CD4-positive, alpha-beta T cell (primary cell): Measurements from ENCODE around the gene COMP. TPM values are rescaled to one million over a fixed set of nuclear protein-coding genes. Genes with fewer than 3 reads are reported as not detected.

Experiments
- ATAC-seq: fragments of 200-7000 bp; cut with Tn5 transposase; one replicate; pipeline ENCODE4 v1.10.0; 2022; ENCODE audit warnings: mild to moderate bottlenecking; ENCODE audit not compliant: poor library complexity
- CTCF ChIA-PET: fragments of 350-600 bp; sonication (Branson Sonifier 250); formaldehyde crosslinking; loops from one replicate; lab custom pipeline; 2021; ENCODE audit warnings: antibody characterized with exemption, inconsistent platforms; lab: Charles Lee
- POLR2A ChIA-PET: fragments of 350-600 bp; sonication (Branson Sonifier 250); formaldehyde crosslinking; loops from one replicate; lab custom pipeline; 2021; ENCODE audit warnings: antibody characterized with exemption, inconsistent platforms; lab: Charles Lee
- DNase-seq, 14 experiments: peaks; one replicate each; pipeline ENCODE4 v3.0.0-alpha.2; 2013 to 2020; ENCODE audit warnings: mixed read lengths in 2 of 14
- H3K27ac ChIP-seq, 2 donors: one replicate each; pipeline versions ENCODE4 v1.5.1 to v1.7.0; 2013; ENCODE audit warnings: low read length in 2 of 2, low read depth in 1 of 2, mild to moderate bottlenecking in 1 of 2
- H3K27me3 ChIP-seq, 2 experiments: 1 replicate in 1 of 2; 2 replicates in 1 of 2; pipeline versions ENCODE4 v1.6.1 to v1.7.0; 2013; ENCODE audit warnings: low read length in 2 of 2, control low read depth in 1 of 2, mild to moderate bottlenecking in 1 of 2, moderate library complexity in 1 of 2; ENCODE audit not compliant: insufficient read depth in 2 of 2, control insufficient read depth in 1 of 2
- H3K36me3 ChIP-seq: one replicate; pipeline ENCODE4 v1.6.1; 2013; ENCODE audit warnings: low read length, control low read depth; ENCODE audit not compliant: insufficient read depth
- H3K4me1 ChIP-seq: one replicate; pipeline ENCODE4 v1.6.1; 2013; ENCODE audit warnings: low read length, control low read depth; ENCODE audit not compliant: insufficient read depth
- H3K4me3 ChIP-seq: one replicate; pipeline ENCODE4 v1.5.1; 2013; ENCODE audit warnings: mild to moderate bottlenecking, low read length, moderate library complexity
- H3K9me3 ChIP-seq, 2 experiments: 1 replicate in 1 of 2; 2 replicates in 1 of 2; pipeline versions ENCODE4 v1.6.1 to v1.7.0; 2013; ENCODE audit warnings: low read length in 2 of 2, mild to moderate bottlenecking in 2 of 2, control low read depth in 1 of 2, moderate library complexity in 1 of 2; ENCODE audit not compliant: control insufficient read depth in 1 of 2, insufficient read depth in 1 of 2
- H3K27ac Mint-ChIP-seq: one replicate; pipeline ENCODE4 v1.8.0; 2020; ENCODE audit warnings: mixed read lengths
- H3K27me3 Mint-ChIP-seq: one replicate; pipeline ENCODE4 v1.8.0; 2021; ENCODE audit warnings: mixed read lengths
- H3K36me3 Mint-ChIP-seq: one replicate; pipeline ENCODE4 v1.8.0; 2021; ENCODE audit warnings: low read depth, mixed read lengths
- H3K4me1 Mint-ChIP-seq: one replicate; pipeline ENCODE4 v1.8.0; 2021; ENCODE audit warnings: low read depth, mixed read lengths
- H3K4me3 Mint-ChIP-seq: one replicate; pipeline ENCODE4 v1.8.0; 2020; ENCODE audit warnings: mild to moderate bottlenecking, mixed read lengths
- H3K9me3 Mint-ChIP-seq: one replicate; pipeline ENCODE4 v1.8.0; 2020; ENCODE audit warnings: mixed read lengths
- CTCF ChIP-seq: fragments of 200-600 bp; IDR thresholded peaks from one replicate; pipeline ENCODE4 v1.8.0; 2022; ENCODE audit warnings: antibody characterized with exemption, mild to moderate bottlenecking
- intact Hi-C, 2 experiments: fragments of 100-400 bp; cut with DNase I in 1 of 2; cut with micrococcal nuclease in 1 of 2; formaldehyde crosslinking; loops; one replicate each; pipeline versions ENCODE4 v1.15.1 to v1.9.0; 2023 to 2025; cut with DNase I, micrococcal nuclease
- total RNA-seq, 174 experiments: library from RNA in 2 of 174; stranded (reverse) in 2 of 174; gene quantifications; one replicate each; pipeline ENCODE4 v1.2.3 and lab custom pipeline; 2021 to 2026

COMP gene
- total RNA-seq, 2 experiments from 2014 or later = not detected

- intact Hi-C loops = no loop called here
- DNase-seq (no peak), ATAC-seq (no peak)
- H3K27me3 ChIP-seq = no peaks in the 10 kb centered on the region
- ChIA-PET CTCF (no interaction called here), POLR2A (no interaction called here)
- Mint-ChIP-seq H3K27me3 (no peaks in the 10 kb centered on the region), H3K4me1 (no peaks in the 10 kb centered on the region), H3K4me3 (no peak overlapping the region), H3K9me3 (no peaks in the 10 kb centered on the region), H3K36me3 (peaks cover under 1% of the 10 kb centered on the region), H3K27ac (no peak overlapping the region)
- TF ChIP-seq CTCF = no peak
- peaks cover 0 to 4% of the 10 kb centered on the region in 2 experiments for H3K9me3 ChIP-seq
- no peaks in the 10 kb centered on the region for H3K4me1 ChIP-seq
- no peak overlapping the region for H3K4me3 ChIP-seq
- H3K27ac ChIP-seq = no peak overlapping the region
- no peaks in the 10 kb centered on the region for H3K36me3 ChIP-seq
These were observed 29.5 kb downstream of the COMP start for GRCh38 chr19:18761531-18762110.

GRCh38 chr19:18760440-18761383, 30.4 kb downstream of the COMP start:
- no peak overlapping the region for H3K27ac ChIP-seq
- Mint-ChIP-seq H3K9me3 (no peaks in the 10 kb centered on the region), H3K36me3 (no peaks in the 10 kb centered on the region), H3K27me3 (no peaks in the 10 kb centered on the region), H3K27ac (no peak overlapping the region), H3K4me3 (no peak overlapping the region), H3K4me1 (no peaks in the 10 kb centered on the region)
- intact Hi-C loops = no loop called here
- no peak overlapping the region for H3K4me3 ChIP-seq
- no peaks in the 10 kb centered on the region for H3K27me3 ChIP-seq
- ChIA-PET POLR2A (no interaction called here), CTCF (no interaction called here)
- no peak for ATAC-seq
- H3K4me1 ChIP-seq = no peaks in the 10 kb centered on the region
- DNase-seq = no peak
- no peaks in the 10 kb centered on the region for H3K36me3 ChIP-seq
- no peak for TF ChIP-seq CTCF
- peaks cover 0 to 4% of the 10 kb centered on the region in 2 experiments for H3K9me3 ChIP-seq

- Histone ChIP-seq H3K27me3 (no peaks in the 10 kb centered on the region), H3K36me3 (no peaks in the 10 kb centered on the region), H3K9me3 (peaks cover 0 to 3% of the 10 kb centered on the region in 2 experiments), H3K27ac (no peak overlapping the region), H3K4me3 (no peak overlapping the region), H3K4me1 (no peaks in the 10 kb centered on the region)
- ChIA-PET CTCF (no interaction called here), POLR2A (no interaction called here)
- TF ChIP-seq CTCF = no peak
- H3K27ac Mint-ChIP-seq = no peak overlapping the region
- ATAC-seq (no peak), DNase-seq (no peak)
- H3K4me3 Mint-ChIP-seq = no peak overlapping the region
- no peaks in the 10 kb centered on the region for H3K27me3 Mint-ChIP-seq
- no peaks in the 10 kb centered on the region for H3K9me3 Mint-ChIP-seq
- H3K4me1 Mint-ChIP-seq = no peaks in the 10 kb centered on the region
- H3K36me3 Mint-ChIP-seq = no peaks in the 10 kb centered on the region
- intact Hi-C loops = no loop called here
These were observed 31.1 kb downstream of the COMP start for GRCh38 chr19:18759995-18760426.
